Caco-2 (cell line): ENCODE measurements around the gene RNF32. TPM values are rescaled to one million over a fixed set of nuclear protein-coding genes. Genes with fewer than 3 reads are reported as not detected.

Experiments
- BruUV-seq: library from RNA; stranded (reverse); fragments of 400-500 nt; replicated peaks from 2 replicates; lab custom pipeline; 2021; lab: Mats Ljungman, UMichigan
- CTCF ChIA-PET: fragments of 300-600 bp; sonication (Branson Sonifier 250); formaldehyde crosslinking; loops from one replicate; lab custom pipeline; 2022; ENCODE audit warnings: antibody characterized with exemption; lab: Charles Lee
- POLR2A ChIA-PET: fragments of 300-600 bp; sonication (Branson Sonifier 250); formaldehyde crosslinking; loops from one replicate; lab custom pipeline; 2022; ENCODE audit warnings: antibody characterized with exemption; lab: Charles Lee
- DNase-seq, 2 experiments: peaks; one replicate each; pipeline versions ENCODE4 v3.0.0 to v3.0.0-alpha.2; 2020 to 2022
- H3K27me3 ChIP-seq: replicated peaks from 2 replicates; pipeline ENCODE4 v1.6.0; 2011; ENCODE audit warnings: low read length; ENCODE audit not compliant: control insufficient read depth, insufficient read depth
- H3K36me3 ChIP-seq: 2 replicates; pipeline ENCODE4 v1.5.1; 2011; ENCODE audit warnings: low read length; ENCODE audit not compliant: control insufficient read depth, insufficient read depth
- H3K4me1 ChIP-seq: fragments of 250-450 bp; sonication (Bioruptor Pico); 2 replicates; pipeline ENCODE4 v1.5.1; 2020; ENCODE audit warnings: mild to moderate bottlenecking
- H3K4me3 ChIP-seq: 2 replicates; pipeline ENCODE4 v1.5.1; 2011; ENCODE audit warnings: low read depth, mild to moderate bottlenecking, control low read depth, low read length
- H3K9me3 ChIP-seq: fragments of 250-450 bp; sonication (Bioruptor Pico); 2 replicates; pipeline ENCODE4 v1.5.1; 2020; ENCODE audit warnings: mild to moderate bottlenecking, moderate library complexity
- H3K27ac Mint-ChIP-seq: one replicate; pipeline ENCODE4 v1.8.0; 2022; ENCODE audit warnings: mixed read lengths; ENCODE audit not compliant: unreplicated experiment
- H3K27me3 Mint-ChIP-seq: one replicate; pipeline ENCODE4 v1.8.0; 2022; ENCODE audit warnings: mixed read lengths; ENCODE audit not compliant: insufficient read depth, unreplicated experiment
- H3K36me3 Mint-ChIP-seq: one replicate; pipeline ENCODE4 v1.8.0; 2022; ENCODE audit warnings: mild to moderate bottlenecking, mixed read lengths; ENCODE audit not compliant: insufficient read depth, unreplicated experiment
- H3K4me1 Mint-ChIP-seq: one replicate; pipeline ENCODE4 v1.8.0; 2022; ENCODE audit warnings: low read depth, mixed read lengths; ENCODE audit not compliant: unreplicated experiment
- H3K4me3 Mint-ChIP-seq: one replicate; pipeline ENCODE4 v1.8.0; 2022; ENCODE audit warnings: mild to moderate bottlenecking, moderate library complexity, mixed read lengths; ENCODE audit not compliant: unreplicated experiment
- H3K9me3 Mint-ChIP-seq: one replicate; pipeline ENCODE4 v1.8.0; 2022; ENCODE audit warnings: mixed read lengths; ENCODE audit not compliant: unreplicated experiment
- intact Hi-C: fragments of 100-400 bp; cut with micrococcal nuclease; formaldehyde crosslinking; loops from one replicate; pipeline ENCODE4 v1.10.0; 2022; ENCODE audit not compliant: unreplicated experiment
- total RNA-seq: library from RNA; stranded (reverse); gene quantifications from 2 replicates; pipeline ENCODE4 v1.2.3, GENCODE V29; 2022
- TF ChIP-seq, protein P1 (sequence below), 2 experiments: fragments of 200-600 bp in 1 of 2; IDR thresholded peaks; 1 replicate in 1 of 2; 2 replicates in 1 of 2; pipeline versions ENCODE4 v1.5.1 to v1.8.0; 2011 to 2022; ENCODE audit warnings: antibody characterized with exemption in 1 of 2, control low read depth in 1 of 2, inconsistent platforms in 1 of 2, low read depth in 1 of 2, low read length in 1 of 2, mild to moderate bottlenecking in 1 of 2, moderate library complexity in 1 of 2; ENCODE audit not compliant: insufficient read depth in 1 of 2, severe bottlenecking in 1 of 2, unreplicated experiment in 1 of 2

The RNF32 gene
- total RNA-seq, 1 experiment from 2014 or later = 26.0 TPM

DNA sequence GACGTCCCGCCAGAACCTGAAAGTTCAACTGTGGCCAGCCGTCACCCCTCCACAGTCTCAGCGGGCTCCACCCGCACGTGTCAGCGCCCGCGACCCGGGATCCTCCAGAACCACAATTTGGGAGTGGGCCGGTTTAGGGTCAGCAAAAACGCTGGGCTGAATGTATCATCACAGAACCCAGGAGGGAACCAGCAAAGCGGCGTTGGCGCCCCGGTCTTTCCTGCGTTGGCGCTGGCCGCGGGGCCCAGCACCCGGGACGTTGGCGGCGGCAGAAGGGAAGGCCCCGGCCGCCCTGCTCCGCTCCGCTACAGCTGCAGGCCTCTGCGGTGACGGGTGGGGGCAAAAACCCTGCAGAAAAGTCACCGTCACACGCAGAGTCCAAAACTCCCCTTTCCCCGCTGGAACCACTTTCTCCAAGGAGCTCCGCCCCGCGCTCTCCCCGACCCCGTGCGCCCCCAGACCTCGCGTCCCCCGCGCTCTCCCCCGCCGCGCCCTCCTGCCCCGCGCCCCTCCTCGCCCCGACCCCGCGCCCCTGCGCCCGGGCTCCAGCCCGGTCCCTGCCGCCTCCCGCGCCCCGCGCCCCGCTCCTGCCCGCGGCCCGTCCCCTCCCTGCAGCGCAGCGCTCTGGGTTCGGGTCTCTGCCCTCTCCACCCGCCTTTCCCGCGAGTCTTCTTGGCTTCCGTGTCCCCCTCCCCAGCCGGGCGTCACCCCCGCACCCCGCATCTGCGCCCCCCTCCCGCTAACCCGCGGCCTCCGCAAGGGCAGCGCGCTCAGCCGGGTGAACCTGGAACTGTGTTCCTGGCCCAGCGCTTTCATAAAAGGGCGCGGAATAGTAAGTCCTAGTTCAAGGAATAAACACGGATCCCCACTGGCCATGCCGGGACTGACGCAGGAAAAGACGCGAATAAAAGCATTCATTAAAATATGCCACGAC, 24.0 kb upstream of the RNF32 start:
- BruUV-seq = no TSS peak

DNA sequence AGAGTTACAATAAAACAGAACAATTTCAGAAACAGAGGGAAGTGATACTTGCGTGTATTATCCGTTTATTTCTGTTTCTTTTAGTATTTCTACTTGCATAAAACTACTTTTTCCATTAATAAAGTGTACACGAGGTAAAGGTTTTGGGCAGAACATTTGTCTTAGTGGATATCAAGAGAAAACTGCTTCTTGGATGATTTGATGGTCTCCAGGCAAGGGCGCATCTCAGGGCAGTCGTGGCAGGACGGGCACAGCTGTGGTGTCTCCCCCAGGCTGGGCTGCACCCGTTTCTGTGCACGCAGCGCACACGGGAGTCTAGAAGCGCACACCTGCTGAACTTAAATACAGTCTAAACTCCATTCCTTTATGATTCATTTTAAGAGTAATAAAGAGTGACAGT, 23.4 kb upstream of the RNF32 start:
- no TSS peak for BruUV-seq

More for the DNA sequence above, 24.0 kb upstream of the RNF32 start:
- TF ChIP-seq, protein P1, sequence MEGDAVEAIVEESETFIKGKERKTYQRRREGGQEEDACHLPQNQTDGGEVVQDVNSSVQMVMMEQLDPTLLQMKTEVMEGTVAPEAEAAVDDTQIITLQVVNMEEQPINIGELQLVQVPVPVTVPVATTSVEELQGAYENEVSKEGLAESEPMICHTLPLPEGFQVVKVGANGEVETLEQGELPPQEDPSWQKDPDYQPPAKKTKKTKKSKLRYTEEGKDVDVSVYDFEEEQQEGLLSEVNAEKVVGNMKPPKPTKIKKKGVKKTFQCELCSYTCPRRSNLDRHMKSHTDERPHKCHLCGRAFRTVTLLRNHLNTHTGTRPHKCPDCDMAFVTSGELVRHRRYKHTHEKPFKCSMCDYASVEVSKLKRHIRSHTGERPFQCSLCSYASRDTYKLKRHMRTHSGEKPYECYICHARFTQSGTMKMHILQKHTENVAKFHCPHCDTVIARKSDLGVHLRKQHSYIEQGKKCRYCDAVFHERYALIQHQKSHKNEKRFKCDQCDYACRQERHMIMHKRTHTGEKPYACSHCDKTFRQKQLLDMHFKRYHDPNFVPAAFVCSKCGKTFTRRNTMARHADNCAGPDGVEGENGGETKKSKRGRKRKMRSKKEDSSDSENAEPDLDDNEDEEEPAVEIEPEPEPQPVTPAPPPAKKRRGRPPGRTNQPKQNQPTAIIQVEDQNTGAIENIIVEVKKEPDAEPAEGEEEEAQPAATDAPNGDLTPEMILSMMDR (IDR thresholded peaks at IDR 0.05; ENCODE audit: insufficient read depth in 1 of 2, low read depth in 1 of 2, low read length in 1 of 2, severe bottlenecking in 1 of 2, unreplicated experiment in 1 of 2) = no peak
- H3K4me1 Mint-ChIP-seq = peaks cover 58% of the 10 kb centered on the region
- Histone ChIP-seq H3K4me1 (peaks cover 74% of the 10 kb centered on the region), H3K27me3 (no peaks in the 10 kb centered on the region), H3K9me3 (peaks cover 9% of the 10 kb centered on the region), H3K36me3 (peaks cover 1% of the 10 kb centered on the region; the same call in 1 of the 2 replicates), H3K4me3 (peak overlapping the region; percentile 45)
- peak overlapping the region; percentile 75 for H3K4me3 Mint-ChIP-seq
- intact Hi-C loops = no loop called here
- peak in 1 of 2 experiments; percentile 30 for DNase-seq
- peak overlapping the region; percentile 79 for H3K27ac Mint-ChIP-seq
- no peaks in the 10 kb centered on the region for H3K27me3 Mint-ChIP-seq
- CTCF ChIA-PET = no interaction called here
- peaks cover 7% of the 10 kb centered on the region for H3K9me3 Mint-ChIP-seq
- peaks cover 54% of the 10 kb centered on the region for H3K36me3 Mint-ChIP-seq
- POLR2A ChIA-PET = interaction anchor here (1.7 to 2.2 kb wide), 2 partner anchors 18 to 23 kb away, joined by 11 to 22 read pairs; no protein-coding TSS in a partner anchor

More for the DNA sequence above, 23.4 kb upstream of the RNF32 start:
- ChIA-PET CTCF (no interaction called here), POLR2A (no interaction called here)
- Mint-ChIP-seq H3K27ac (peak overlapping the region; percentile 79), H3K4me3 (peak overlapping the region; percentile 75), H3K36me3 (peaks cover 55% of the 10 kb centered on the region), H3K9me3 (peaks cover 13% of the 10 kb centered on the region), H3K4me1 (peaks cover 58% of the 10 kb centered on the region), H3K27me3 (no peaks in the 10 kb centered on the region)
- H3K4me1 ChIP-seq = peaks cover 74% of the 10 kb centered on the region
- TF ChIP-seq, protein P1 (IDR thresholded peaks at IDR 0.05; ENCODE audit: insufficient read depth in 1 of 2, low read depth in 1 of 2, low read length in 1 of 2, severe bottlenecking in 1 of 2, unreplicated experiment in 1 of 2) = no peak
- H3K9me3 ChIP-seq = peaks cover 15% of the 10 kb centered on the region
- intact Hi-C loops = no loop called here
- no peak for DNase-seq
- peak overlapping the region; percentile 45 for H3K4me3 ChIP-seq
- H3K27me3 ChIP-seq = no peaks in the 10 kb centered on the region
- H3K36me3 ChIP-seq = peaks cover 1% of the 10 kb centered on the region; the same call in 1 of the 2 replicates
